Left kidney (tissue), 2 donors: ENCODE measurements around the gene APOBEC3F. TPM values are rescaled to one million over a fixed set of nuclear protein-coding genes. Genes with fewer than 3 reads are reported as not detected.
"Not testable (repeated sequence)": the region's sequence is repeated elsewhere in the genome, so short reads cannot be mapped to it uniquely, and the experiment has no call there.

ENCODE experiments used
- DNase-seq: peaks from one replicate; pipeline ENCODE4 v3.0.0-alpha.2; 2013
- polyA plus RNA-seq: library from polyadenylated mRNA; unstranded; fragments of 120-200 nt; gene quantifications from one replicate; pipeline ENCODE4 v1.2.1, GENCODE V29; 2013; ENCODE audit not compliant: insufficient read length

APOBEC3F gene
- polyA plus RNA-seq, 1 donor, result 8.5 TPM

DNA sequence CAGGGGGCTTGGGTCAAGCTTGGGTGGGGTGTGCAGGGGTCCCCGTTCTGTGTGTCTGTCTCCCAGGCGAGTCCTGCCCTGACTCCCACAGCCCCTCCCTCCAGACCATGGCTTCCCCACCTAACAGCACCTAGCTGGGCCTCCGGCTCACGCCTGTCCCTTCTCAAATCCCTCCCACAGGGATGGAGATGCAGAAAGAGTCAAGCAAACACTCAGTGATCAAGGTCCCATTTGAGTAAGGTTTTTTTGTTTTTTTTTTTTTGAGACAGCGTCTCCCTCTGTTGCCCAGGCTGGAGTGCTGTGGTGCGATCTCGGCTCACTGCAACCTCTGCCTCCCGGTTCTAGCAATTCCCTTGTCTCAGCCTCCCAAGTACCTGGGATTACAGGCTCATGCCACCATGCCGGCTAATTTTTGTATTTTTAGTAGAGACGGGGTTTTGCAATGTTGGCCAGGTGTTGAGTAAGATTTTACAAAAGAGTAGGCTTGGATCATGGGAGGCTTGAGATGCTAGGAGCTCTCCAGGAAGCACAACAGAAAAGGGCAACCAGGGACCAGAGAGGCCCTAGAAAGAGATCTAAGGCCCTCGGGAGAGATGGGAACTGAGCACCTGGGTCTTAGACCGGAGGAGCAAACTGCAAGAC is 14.0 kb upstream of the APOBEC3F start:
- DNase-seq, result no peak

DNA sequence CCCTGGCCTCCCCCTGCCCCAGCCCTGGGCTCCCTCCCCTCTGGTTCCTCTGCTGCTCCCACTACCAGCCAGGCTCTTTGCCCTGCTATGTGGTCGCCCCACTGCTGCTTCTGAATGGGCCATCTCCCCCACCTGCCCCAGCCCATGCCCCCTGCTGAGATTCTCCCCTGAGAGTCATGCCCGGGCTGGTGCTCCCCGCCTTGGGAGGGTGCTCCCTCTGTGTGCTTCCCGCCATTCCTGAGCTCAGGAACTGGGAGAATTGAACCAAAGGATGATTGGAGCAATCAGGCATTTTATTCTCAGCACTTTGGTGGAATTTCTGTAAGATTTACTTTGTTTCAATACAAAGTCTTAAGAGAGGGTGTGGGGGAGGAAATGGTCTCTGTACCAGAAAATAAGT is 12.9 kb upstream of the APOBEC3F start:
- no peak for DNase-seq

- DNase-seq, result no peak
These were observed 12.4 kb upstream of the APOBEC3F start for GRCh38 chr22:39028281-39028680.

DNA sequence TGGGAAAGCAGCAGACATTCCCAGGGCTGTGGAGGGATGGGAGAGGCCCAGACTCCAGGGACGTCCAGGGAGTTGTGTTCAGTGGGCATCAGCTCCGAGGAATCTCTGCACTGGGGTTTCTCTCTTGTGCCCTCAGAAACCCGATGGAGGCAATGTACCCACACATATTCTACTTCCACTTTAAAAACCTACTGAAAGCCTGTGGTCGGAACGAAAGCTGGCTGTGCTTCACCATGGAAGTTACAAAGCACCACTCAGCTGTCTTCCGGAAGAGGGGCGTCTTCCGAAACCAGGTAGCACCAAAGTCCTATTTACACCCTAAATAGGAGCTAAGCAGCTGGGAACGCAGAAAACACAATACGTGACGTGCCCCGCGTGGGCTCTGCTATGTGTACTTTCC is 11.4 kb upstream of the APOBEC3F start:
- DNase-seq, result no peak

- no peak for DNase-seq
These were observed 10.0 kb upstream of the APOBEC3F start for GRCh38 chr22:39030705-39031104.

- DNase-seq, result not testable (repeated sequence)
These were observed 9.0 kb upstream of the APOBEC3F start for GRCh38 chr22:39031434-39032295.

GRCh38 chr22:39037071-39037470 is 3.6 kb upstream of the APOBEC3F start:
- DNase-seq, result not testable (repeated sequence)

DNA sequence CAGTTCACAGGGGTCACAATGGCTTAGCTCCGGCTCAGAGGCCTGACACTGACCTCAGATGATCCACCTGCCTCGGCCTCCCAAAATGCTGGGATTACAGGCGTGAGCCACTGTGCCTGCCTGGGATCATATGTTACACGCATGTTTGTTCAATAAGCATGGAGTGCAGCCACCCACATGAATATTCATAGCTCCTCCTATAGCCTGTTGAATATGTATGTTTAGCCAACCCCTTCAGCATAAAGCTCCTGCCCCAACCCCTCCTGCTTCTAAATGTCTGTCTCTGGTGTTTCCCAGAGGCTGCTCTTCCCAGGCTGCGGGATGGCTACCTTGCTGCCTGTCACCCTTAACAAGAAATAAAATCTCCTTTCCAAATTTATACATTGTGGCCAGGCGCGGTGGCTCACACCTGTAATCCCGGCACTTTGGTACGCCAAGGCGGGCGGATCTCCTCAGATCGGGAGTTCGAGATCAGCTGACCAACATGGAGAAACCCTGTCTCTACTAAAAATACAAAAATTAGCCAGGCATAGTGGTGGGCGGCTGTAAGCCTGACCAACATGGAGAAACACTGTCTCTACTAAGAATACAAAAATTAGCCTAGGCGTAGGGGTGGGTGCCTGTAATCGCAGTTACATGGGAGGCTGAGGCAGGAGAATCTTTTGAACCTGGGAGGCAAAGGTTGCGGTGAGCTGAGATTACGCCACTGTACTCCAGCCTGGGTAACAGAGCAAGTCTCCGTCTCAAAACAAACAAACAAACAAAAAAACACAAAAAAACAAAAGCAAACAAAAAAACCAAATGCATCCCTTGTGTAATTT is 1.1 kb upstream of the APOBEC3F start:
- no peak for DNase-seq

GRCh38 chr22:39040155-39040537 is 518 bp upstream of the APOBEC3F start:
- not testable (repeated sequence) for DNase-seq

- no peak for DNase-seq
These were observed 1.2 kb downstream of the APOBEC3F start for GRCh38 chr22:39041908-39042307.

GRCh38 chr22:39043063-39043462 is 2.4 kb downstream of the APOBEC3F start:
- DNase-seq, result not testable (repeated sequence)

DNA sequence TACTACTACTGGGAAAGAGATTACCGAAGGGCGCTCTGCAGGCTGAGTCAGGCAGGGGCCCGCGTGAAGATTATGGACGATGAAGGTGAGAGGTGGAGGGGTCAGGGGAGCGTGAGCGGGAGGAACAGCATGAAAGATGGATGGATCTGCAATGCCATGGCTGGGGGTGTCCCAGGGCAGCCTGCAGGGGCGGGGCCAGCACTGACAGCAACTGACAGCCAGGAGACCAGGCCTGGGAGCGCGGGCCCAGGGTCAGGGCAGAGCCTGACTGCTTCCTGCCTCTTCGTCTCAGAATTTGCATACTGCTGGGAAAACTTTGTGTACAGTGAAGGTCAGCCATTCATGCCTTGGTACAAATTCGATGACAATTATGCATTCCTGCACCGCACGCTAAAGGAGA is 4.5 kb downstream of the APOBEC3F start:
- DNase-seq, result not testable (repeated sequence)

GRCh38 chr22:39049486-39049885 is 8.8 kb downstream of the APOBEC3F start:
- DNase-seq, result not testable (repeated sequence)

GRCh38 chr22:39051844-39052495 is 11.3 kb downstream of the APOBEC3F start:
- DNase-seq, result not testable (repeated sequence)

GRCh38 chr22:39055658-39056057 is 15.0 kb downstream of the APOBEC3F start:
- DNase-seq, result no peak

- DNase-seq, result not testable (repeated sequence)
These were observed 20.6 kb downstream of the APOBEC3F start for GRCh38 chr22:39061290-39061689.

- not testable (repeated sequence) for DNase-seq
These were observed 21.3 kb downstream of the APOBEC3F start for GRCh38 chr22:39061951-39062350.

- DNase-seq, result not testable (repeated sequence)
These were observed 23.2 kb downstream of the APOBEC3F start for GRCh38 chr22:39063904-39064303.

GRCh38 chr22:39066442-39067276 is 26.0 kb downstream of the APOBEC3F start:
- not testable (repeated sequence) for DNase-seq

- no peak for DNase-seq
These were observed 27.5 kb downstream of the APOBEC3F start for GRCh38 chr22:39068033-39068785.
